HCT116 (cell line): ENCODE results near the gene ERP27.

Experiments used
- ATF3 ChIP-seq: IDR thresholded peaks from 2 replicates; pipeline ENCODE4 v1.6.1; 2012
- CBX3 ChIP-seq: IDR thresholded peaks from 2 replicates; pipeline ENCODE4 v1.6.1; 2012; ENCODE audit warnings: low read depth
- CEBPB ChIP-seq: IDR thresholded peaks from 2 replicates; pipeline ENCODE4 v1.6.1; 2012; ENCODE audit warnings: low read depth
- CTCF ChIP-seq, 3 experiments: fragments of 200-600 bp in 1 of 3; sonication (generic) in 1 of 3; IDR thresholded peaks in 2 of 3; conservative IDR thresholded peaks in 1 of 3; 2 replicates each; pipeline ENCODE4 v1.5.1; 2012 to 2017; ENCODE audit warnings: low read depth in 2 of 3, low read length in 2 of 3, antibody characterized with exemption in 1 of 3, borderline replicate concordance in 1 of 3, control low read depth in 1 of 3, mild to moderate bottlenecking in 1 of 3, mixed read lengths in 1 of 3, mixed run types in 1 of 3, moderate library complexity in 1 of 3; ENCODE audit not compliant: insufficient read depth in 1 of 3
- EZH2 ChIP-seq: fragments of 200-600 bp; sonication (generic); IDR thresholded peaks from 2 replicates; pipeline ENCODE4 v1.6.1; 2017; ENCODE audit warnings: antibody characterized with exemption, mixed run types
- POLR2A ChIP-seq: IDR thresholded peaks from 2 replicates; pipeline ENCODE4 v1.7.0; 2011; ENCODE audit warnings: borderline replicate concordance; ENCODE audit not compliant: insufficient read depth, insufficient read length; ENCODE audit errors: extremely low read depth
- POLR2AphosphoS5 ChIP-seq: IDR thresholded peaks from 2 replicates; pipeline ENCODE4 v1.6.1; 2011; ENCODE audit warnings: mild to moderate bottlenecking, low read depth, low read length, moderate library complexity
- RAD21 ChIP-seq: IDR thresholded peaks from 2 replicates; pipeline ENCODE4 v1.6.1; 2012; ENCODE audit warnings: low read depth, mild to moderate bottlenecking
- TCF7L2 ChIP-seq: IDR thresholded peaks from 2 replicates; pipeline ENCODE4 v1.7.0; 2011; ENCODE audit warnings: borderline replicate concordance, inconsistent platforms; ENCODE audit not compliant: insufficient read depth, insufficient read length; ENCODE audit errors: extremely low read depth
- YY1 ChIP-seq: IDR thresholded peaks from 2 replicates; pipeline ENCODE4 v1.6.1; 2011; ENCODE audit warnings: low read length, low read depth, moderate library complexity, mild to moderate bottlenecking; ENCODE audit not compliant: insufficient replicate concordance; ENCODE audit errors: extremely low read depth
- ZBTB33 ChIP-seq: IDR thresholded peaks from 2 replicates; pipeline ENCODE4 v1.6.1; 2011; ENCODE audit warnings: mild to moderate bottlenecking, low read length, moderate library complexity; ENCODE audit not compliant: insufficient replicate concordance; ENCODE audit errors: extremely low read depth
- ZFX ChIP-seq: fragments of 450-650 bp; IDR thresholded peaks from 2 replicates; pipeline ENCODE4 v1.6.1; 2017

GRCh38 chr12:14956024-14956891 is 17.9 kb upstream of the ERP27 start:
- TF ChIP-seq CTCF (IDR thresholded peaks at IDR 0.05 in 2 of 3, conservative IDR thresholded peaks at IDR 0.05 in 1 of 3; ENCODE audit: borderline replicate concordance in 1 of 3, insufficient read depth in 1 of 3, low read depth in 2 of 3, low read length in 2 of 3), result no peak
- TF ChIP-seq YY1, result no peak
- TF ChIP-seq EZH2, result no peak
- TF ChIP-seq RAD21, result no peak
- TF ChIP-seq TCF7L2, result no peak
- no peak for TF ChIP-seq POLR2A
- no peak for TF ChIP-seq ATF3
- no peak for TF ChIP-seq ZFX
- TF ChIP-seq CEBPB, result no peak
- TF ChIP-seq POLR2AphosphoS5, result no peak
- TF ChIP-seq ZBTB33, result no peak
- no peak for TF ChIP-seq CBX3
